Loucy (cell line): ENCODE data around the gene JMJD4.

Experiments used
- H2AFZ ChIP-seq: fragments of 200-600 bp; sonication (generic); 2 replicates; pipeline ENCODE4 v1.6.0; 2016; ENCODE audit warnings: antibody characterized with exemption, mild to moderate bottlenecking, low read length, moderate library complexity
- H3F3A ChIP-seq: fragments of 200-600 bp; 2 replicates; pipeline ENCODE4 v1.6.0; 2016; ENCODE audit warnings: antibody characterized with exemption, low read depth, mild to moderate bottlenecking
- H3K27me3 ChIP-seq: fragments of 200-600 bp; sonication (generic); 2 replicates; pipeline ENCODE4 v1.6.1; 2014; ENCODE audit warnings: low read length, mild to moderate bottlenecking; ENCODE audit not compliant: insufficient read depth, poor library complexity, severe bottlenecking
- H3K36me3 ChIP-seq: fragments of 200-600 bp; sonication (generic); 2 replicates; pipeline ENCODE4 v1.6.1; 2016; ENCODE audit warnings: low read length; ENCODE audit not compliant: insufficient read depth
- H3K4me1 ChIP-seq: fragments of 200-600 bp; sonication (generic); 2 replicates; pipeline ENCODE4 v1.5.1; 2014; ENCODE audit warnings: low read length, mild to moderate bottlenecking; ENCODE audit not compliant: insufficient read depth, poor library complexity, severe bottlenecking
- H3K4me2 ChIP-seq: fragments of 200-600 bp; sonication (generic); 2 replicates; pipeline ENCODE4 v1.6.0; 2014; ENCODE audit warnings: antibody characterized with exemption, low read length, low read depth, mild to moderate bottlenecking; ENCODE audit not compliant: poor library complexity, severe bottlenecking
- H3K4me3 ChIP-seq: fragments of 200-600 bp; sonication (generic); 2 replicates; pipeline ENCODE4 v1.5.1; 2014; ENCODE audit warnings: low read length, mild to moderate bottlenecking, mixed read lengths; ENCODE audit not compliant: poor library complexity, severe bottlenecking
- H3K79me2 ChIP-seq: fragments of 200-600 bp; sonication (generic); 2 replicates; pipeline ENCODE4 v1.6.1; 2014; ENCODE audit warnings: low read length; ENCODE audit not compliant: insufficient read depth
- H3K9ac ChIP-seq: fragments of 200-600 bp; sonication (generic); 2 replicates; pipeline ENCODE4 v1.6.0; 2014; ENCODE audit warnings: mild to moderate bottlenecking, low read depth, low read length, moderate library complexity; ENCODE audit not compliant: poor library complexity, severe bottlenecking
- H3K9me2 ChIP-seq: fragments of 200-600 bp; sonication (generic); replicated peaks from 2 replicates; pipeline ENCODE4 v1.6.1; 2016; ENCODE audit warnings: low read depth, low read length, mixed read lengths
- H3K9me3 ChIP-seq: fragments of 200-600 bp; sonication (generic); 2 replicates; pipeline ENCODE4 v1.6.1; 2014; ENCODE audit warnings: mild to moderate bottlenecking, antibody characterized with exemption, low read length, low read depth; ENCODE audit not compliant: insufficient read depth
- H4K20me1 ChIP-seq: fragments of 200-600 bp; sonication (generic); 2 replicates; pipeline ENCODE4 v1.6.0; 2014; ENCODE audit warnings: antibody characterized with exemption, low read length, mild to moderate bottlenecking; ENCODE audit not compliant: insufficient read depth, poor library complexity, severe bottlenecking
- CTCF ChIP-seq: fragments of 200-600 bp; sonication (generic); conservative IDR thresholded peaks from 2 replicates; pipeline ENCODE4 v1.5.1; 2014; ENCODE audit warnings: mild to moderate bottlenecking, antibody characterized with exemption, low read length
- EZH2phosphoT487 ChIP-seq: fragments of 200-600 bp; IDR thresholded peaks from 2 replicates; pipeline ENCODE4 v1.6.1; 2018; ENCODE audit warnings: antibody characterized with exemption, mild to moderate bottlenecking, moderate library complexity, borderline replicate concordance

JMJD4 gene

DNA sequence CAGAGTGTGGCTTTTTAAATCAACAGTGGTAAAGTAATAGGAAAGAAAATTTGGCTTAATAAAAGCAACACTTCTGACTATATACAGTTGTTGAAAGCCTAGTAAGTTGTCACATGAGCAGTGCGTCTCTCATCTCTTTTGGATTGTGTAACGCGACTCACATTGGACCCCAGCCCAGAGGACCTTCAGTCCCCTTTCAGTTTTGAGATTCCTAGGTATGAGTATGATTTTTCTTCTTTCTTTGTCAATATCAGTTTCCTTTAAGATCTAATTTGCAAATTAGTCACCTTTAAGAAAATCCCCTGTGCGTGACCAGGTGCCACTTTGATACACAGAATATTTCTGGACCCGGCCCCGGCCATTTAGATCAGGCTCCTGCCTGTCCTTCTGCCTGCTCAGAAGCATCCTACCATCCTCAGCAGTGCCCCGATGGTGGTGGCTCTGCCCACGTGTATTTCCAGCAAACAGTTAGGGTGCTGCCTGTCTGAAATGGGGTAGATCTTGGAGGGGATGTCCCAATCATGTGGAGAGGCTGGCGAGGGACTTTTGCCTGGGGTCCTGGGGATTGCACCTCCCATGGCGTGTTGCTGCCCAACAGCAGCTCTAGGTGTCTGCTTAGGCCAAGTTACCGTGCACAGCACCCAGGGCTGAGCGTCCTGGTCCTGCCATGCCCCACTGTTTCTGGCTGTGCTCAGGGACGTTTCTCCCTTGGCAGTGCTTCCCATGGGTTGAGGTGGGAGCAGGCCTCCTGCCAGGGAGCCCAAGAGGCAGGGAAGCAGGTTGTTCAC is 21.3 kb upstream of the JMJD4 start:
- Histone ChIP-seq H4K20me1 (no peaks in the 10 kb centered on the region), H3K9ac (no peak overlapping the region), H3F3A (no peaks in the 10 kb centered on the region), H3K4me1 (no peaks in the 10 kb centered on the region), H3K36me3 (peaks cover 53% of the 10 kb centered on the region; the same call in 1 of the 2 replicates), H3K9me3 (no peaks in the 10 kb centered on the region), H3K4me2 (no peak overlapping the region), H2AFZ (no peak overlapping the region), H3K4me3 (no peak overlapping the region), H3K27me3 (no peaks in the 10 kb centered on the region), H3K9me2 (no peaks in the 10 kb centered on the region), H3K79me2 (peaks cover 4% of the 10 kb centered on the region; the same call in 1 of the 2 replicates)
- TF ChIP-seq EZH2phosphoT487 (no peak), CTCF (no peak)

DNA sequence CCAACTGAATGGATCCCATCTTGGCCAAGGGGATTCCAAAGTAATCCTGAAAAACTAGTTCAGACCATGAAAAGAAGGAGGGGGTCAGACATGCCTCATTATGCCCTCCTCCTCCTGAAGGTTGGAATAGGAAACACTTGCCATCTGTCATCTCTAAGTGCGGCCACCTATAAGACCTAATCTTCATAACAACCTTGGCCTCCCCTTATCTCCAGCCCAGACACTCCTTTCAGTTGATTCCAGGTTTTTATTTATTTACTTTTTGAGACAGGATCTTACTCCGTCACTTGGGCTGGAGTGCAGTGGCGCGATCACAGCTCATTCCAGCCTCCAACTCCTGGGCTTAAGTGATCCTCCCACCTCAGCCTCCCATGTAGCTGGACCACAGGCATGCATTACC is 19.9 kb upstream of the JMJD4 start:
- H3K9me3 ChIP-seq = no peaks in the 10 kb centered on the region
- no peak overlapping the region for H3K4me3 ChIP-seq
- no peaks in the 10 kb centered on the region for H3K9me2 ChIP-seq
- H3K9ac ChIP-seq = no peak overlapping the region
- no peak overlapping the region for H2AFZ ChIP-seq
- H4K20me1 ChIP-seq = no peaks in the 10 kb centered on the region
- no peaks in the 10 kb centered on the region for H3K27me3 ChIP-seq
- no peaks in the 10 kb centered on the region for H3K4me1 ChIP-seq
- TF ChIP-seq EZH2phosphoT487 (no peak), CTCF (no peak)
- H3K36me3 ChIP-seq = peaks cover 49% of the 10 kb centered on the region; the same call in 1 of the 2 replicates
- H3K4me2 ChIP-seq = no peak overlapping the region
- no peaks in the 10 kb centered on the region for H3F3A ChIP-seq
- peaks cover 4% of the 10 kb centered on the region; the same call in 1 of the 2 replicates for H3K79me2 ChIP-seq

DNA sequence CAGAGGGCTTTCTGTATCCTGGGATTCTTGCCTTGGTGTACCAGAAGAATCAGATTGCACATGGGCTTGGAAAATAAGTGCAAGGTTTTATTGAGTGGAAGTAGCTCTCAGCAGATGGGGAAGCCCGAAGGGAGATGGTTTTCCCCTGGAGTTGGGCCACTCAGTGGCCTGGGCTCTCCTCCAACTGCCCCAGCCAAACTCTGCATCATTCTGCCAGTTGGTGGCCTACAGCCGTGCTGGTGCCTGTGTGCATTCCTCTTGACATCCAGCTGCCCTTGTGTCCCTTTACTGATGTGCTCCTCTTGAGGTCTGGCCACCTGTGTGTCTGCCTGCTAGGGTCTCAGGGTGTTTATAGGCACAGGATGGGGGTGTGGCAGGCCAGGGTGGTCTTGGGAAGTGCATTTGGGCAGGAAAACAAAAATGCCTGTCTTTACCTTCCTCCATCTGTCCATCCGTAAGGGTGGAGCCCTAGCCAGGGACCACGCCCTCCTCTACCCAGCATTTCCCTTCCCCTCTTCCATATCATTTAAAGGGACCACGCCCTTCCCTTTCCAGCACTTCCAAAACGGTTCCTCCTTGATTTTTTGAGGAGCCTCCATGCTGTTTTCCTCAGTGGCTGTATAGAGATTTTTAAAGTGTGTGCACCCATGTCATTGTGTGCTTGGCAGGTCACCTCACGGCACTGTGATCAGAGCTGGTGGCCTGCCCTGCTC is 19.1 kb upstream of the JMJD4 start:
- Histone ChIP-seq H3K9ac (no peak overlapping the region), H2AFZ (no peak overlapping the region), H3K9me2 (no peaks in the 10 kb centered on the region), H3K27me3 (no peaks in the 10 kb centered on the region), H3K4me3 (no peak overlapping the region), H3K36me3 (peaks cover 41% of the 10 kb centered on the region; the same call in 1 of the 2 replicates), H3K79me2 (peaks cover 4% of the 10 kb centered on the region; the same call in 1 of the 2 replicates), H3F3A (no peaks in the 10 kb centered on the region), H3K4me2 (no peak overlapping the region), H4K20me1 (no peaks in the 10 kb centered on the region), H3K9me3 (no peaks in the 10 kb centered on the region), H3K4me1 (no peaks in the 10 kb centered on the region)
- TF ChIP-seq EZH2phosphoT487 (no peak), CTCF (no peak)
